ENCODE data around the gene TMC5.
"Not testable (repeated sequence)": the region's sequence is repeated elsewhere in the genome, so short reads cannot be mapped to it uniquely, and the experiment has no call there.

DNA sequence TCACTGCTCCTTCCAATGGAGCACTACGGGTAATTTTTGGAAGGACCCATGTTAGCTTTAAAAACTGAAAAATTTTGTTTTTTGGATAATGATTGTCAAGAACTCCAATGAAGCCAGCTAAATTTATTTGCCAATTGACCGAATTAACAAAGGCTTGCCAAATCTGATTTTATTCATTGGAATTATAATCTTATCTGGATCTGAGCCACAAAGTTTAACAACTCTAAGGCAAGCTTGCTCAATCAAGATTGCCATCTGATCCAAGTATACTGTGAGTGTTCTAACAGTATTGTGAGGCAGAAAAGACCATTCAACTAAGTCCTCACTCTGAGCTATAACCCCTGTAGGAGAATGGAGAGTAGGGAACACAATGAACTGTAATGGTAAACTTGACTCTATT lies 20.3 kb upstream of the TMC5 start:
- TF ChIP-seq CTCF, POLR2A (IDR thresholded peaks at IDR 0.05): not testable (repeated sequence)

All from tibial nerve (tissue), 3 donors.